ENCODE data around the gene TGM5.

DNA sequence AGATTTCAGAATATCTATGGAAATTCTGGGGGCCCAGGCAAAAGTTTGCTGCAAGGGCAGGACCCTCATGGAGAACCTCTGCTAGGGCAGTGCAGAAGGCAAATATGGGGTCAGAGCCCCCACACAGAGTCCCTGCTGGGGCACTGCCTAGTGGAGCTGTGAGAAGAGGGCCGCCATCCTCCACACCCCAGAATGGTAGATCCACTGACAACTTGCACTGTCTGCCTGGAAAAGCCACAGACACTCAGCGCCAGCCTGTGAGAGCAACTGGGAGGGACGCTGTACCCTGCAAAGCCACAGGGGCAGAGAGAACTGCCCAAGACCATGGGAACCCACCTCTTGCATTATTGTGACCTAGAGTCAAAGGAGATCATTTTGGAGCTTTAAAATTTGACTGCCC, 67.7 kb downstream of the TGM5 start:
- TF ChIP-seq, protein P1, sequence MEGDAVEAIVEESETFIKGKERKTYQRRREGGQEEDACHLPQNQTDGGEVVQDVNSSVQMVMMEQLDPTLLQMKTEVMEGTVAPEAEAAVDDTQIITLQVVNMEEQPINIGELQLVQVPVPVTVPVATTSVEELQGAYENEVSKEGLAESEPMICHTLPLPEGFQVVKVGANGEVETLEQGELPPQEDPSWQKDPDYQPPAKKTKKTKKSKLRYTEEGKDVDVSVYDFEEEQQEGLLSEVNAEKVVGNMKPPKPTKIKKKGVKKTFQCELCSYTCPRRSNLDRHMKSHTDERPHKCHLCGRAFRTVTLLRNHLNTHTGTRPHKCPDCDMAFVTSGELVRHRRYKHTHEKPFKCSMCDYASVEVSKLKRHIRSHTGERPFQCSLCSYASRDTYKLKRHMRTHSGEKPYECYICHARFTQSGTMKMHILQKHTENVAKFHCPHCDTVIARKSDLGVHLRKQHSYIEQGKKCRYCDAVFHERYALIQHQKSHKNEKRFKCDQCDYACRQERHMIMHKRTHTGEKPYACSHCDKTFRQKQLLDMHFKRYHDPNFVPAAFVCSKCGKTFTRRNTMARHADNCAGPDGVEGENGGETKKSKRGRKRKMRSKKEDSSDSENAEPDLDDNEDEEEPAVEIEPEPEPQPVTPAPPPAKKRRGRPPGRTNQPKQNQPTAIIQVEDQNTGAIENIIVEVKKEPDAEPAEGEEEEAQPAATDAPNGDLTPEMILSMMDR (IDR thresholded peaks at IDR 0.05): no peak
- no peak for TF ChIP-seq POLR2A (IDR thresholded peaks at IDR 0.05)

All from right lobe of liver (tissue), 4 donors.